Measurements from ENCODE around the gene THNSL1.

Gene THNSL1

GRCh38 chr10:25063644-25064043 is 47.2 kb downstream of the THNSL1 start:
- no peak for TF ChIP-seq CTCF (IDR thresholded peaks at IDR 0.05; ENCODE audit: low read depth, low read length)
- H3K27me3 ChIP-seq (ENCODE audit: low read depth, low read length), result no peaks in the 10 kb centered on the region
- H4K20me1 ChIP-seq (ENCODE audit: insufficient read depth, low read length), result no peaks in the 10 kb centered on the region
- no peak overlapping the region for H3K4me2 ChIP-seq (ENCODE audit: low read length)
- H3K36me3 ChIP-seq (replicated peaks; ENCODE audit: low read depth, low read length), result no peaks in the 10 kb centered on the region
- no peak overlapping the region for H3K27ac ChIP-seq (ENCODE audit: low read length)
- no peak overlapping the region for H3K9ac ChIP-seq (ENCODE audit: low read length)
- H2AFZ ChIP-seq (ENCODE audit: low read depth, low read length), result no peak overlapping the region
- no peak overlapping the region for H3K4me3 ChIP-seq (ENCODE audit: low read length)
- H3K79me2 ChIP-seq (ENCODE audit: low read length), result no peaks in the 10 kb centered on the region
- H3K9me3 ChIP-seq (ENCODE audit: insufficient read depth, low read length), result no peaks in the 10 kb centered on the region
- no peaks in the 10 kb centered on the region for H3K4me1 ChIP-seq (ENCODE audit: low read length)

- Histone ChIP-seq H3K36me3 (replicated peaks; ENCODE audit: low read depth, low read length) (no peaks in the 10 kb centered on the region), H3K27me3 (ENCODE audit: low read depth, low read length) (no peaks in the 10 kb centered on the region), H4K20me1 (ENCODE audit: insufficient read depth, low read length) (no peaks in the 10 kb centered on the region), H3K4me1 (ENCODE audit: low read length) (no peaks in the 10 kb centered on the region), H3K79me2 (ENCODE audit: low read length) (no peaks in the 10 kb centered on the region), H2AFZ (ENCODE audit: low read depth, low read length) (no peak overlapping the region), H3K27ac (ENCODE audit: low read length) (no peak overlapping the region), H3K9me3 (ENCODE audit: insufficient read depth, low read length) (no peaks in the 10 kb centered on the region), H3K9ac (ENCODE audit: low read length) (no peak overlapping the region), H3K4me2 (ENCODE audit: low read length) (no peak overlapping the region), H3K4me3 (ENCODE audit: low read length) (no peak overlapping the region)
- TF ChIP-seq EZH2phosphoT487 (IDR thresholded peaks at IDR 0.05; ENCODE audit: low read depth) (no peak), CTCF (IDR thresholded peaks at IDR 0.05; ENCODE audit: low read depth, low read length) (no peak)
These were observed 48.0 kb downstream of the THNSL1 start for GRCh38 chr10:25064401-25064800.

- no peak for TF ChIP-seq EZH2phosphoT487 (IDR thresholded peaks at IDR 0.05; ENCODE audit: low read depth)
- TF ChIP-seq CTCF (IDR thresholded peaks at IDR 0.05; ENCODE audit: low read depth, low read length), result no peak
- Histone ChIP-seq H3K79me2 (ENCODE audit: low read length) (no peaks in the 10 kb centered on the region), H3K27ac (ENCODE audit: low read length) (no peak overlapping the region), H3K4me3 (ENCODE audit: low read length) (no peak overlapping the region), H3K4me1 (ENCODE audit: low read length) (no peaks in the 10 kb centered on the region), H3K9me3 (ENCODE audit: insufficient read depth, low read length) (no peaks in the 10 kb centered on the region), H4K20me1 (ENCODE audit: insufficient read depth, low read length) (no peaks in the 10 kb centered on the region), H3K9ac (ENCODE audit: low read length) (no peak overlapping the region), H3K36me3 (replicated peaks; ENCODE audit: low read depth, low read length) (no peaks in the 10 kb centered on the region), H3K27me3 (ENCODE audit: low read depth, low read length) (no peaks in the 10 kb centered on the region), H2AFZ (ENCODE audit: low read depth, low read length) (no peak overlapping the region), H3K4me2 (ENCODE audit: low read length) (no peak overlapping the region)
These were observed 49.5 kb downstream of the THNSL1 start for GRCh38 chr10:25065761-25066476.

GRCh38 chr10:25068152-25069058 is 52.0 kb downstream of the THNSL1 start:
- H3K79me2 ChIP-seq (ENCODE audit: low read length), result no peaks in the 10 kb centered on the region
- H3K4me1 ChIP-seq (ENCODE audit: low read length), result no peaks in the 10 kb centered on the region
- H3K9me3 ChIP-seq (ENCODE audit: insufficient read depth, low read length), result no peaks in the 10 kb centered on the region
- H3K9ac ChIP-seq (ENCODE audit: low read length), result no peak overlapping the region
- H3K36me3 ChIP-seq (replicated peaks; ENCODE audit: low read depth, low read length), result no peaks in the 10 kb centered on the region
- TF ChIP-seq CTCF (IDR thresholded peaks at IDR 0.05; ENCODE audit: low read depth, low read length) (no peak), EZH2phosphoT487 (IDR thresholded peaks at IDR 0.05; ENCODE audit: low read depth) (no peak)
- no peak overlapping the region for H3K4me2 ChIP-seq (ENCODE audit: low read length)
- no peak overlapping the region for H2AFZ ChIP-seq (ENCODE audit: low read depth, low read length)
- H3K27me3 ChIP-seq (ENCODE audit: low read depth, low read length), result no peaks in the 10 kb centered on the region
- H3K4me3 ChIP-seq (ENCODE audit: low read length), result no peak overlapping the region
- no peaks in the 10 kb centered on the region for H4K20me1 ChIP-seq (ENCODE audit: insufficient read depth, low read length)
- no peak overlapping the region for H3K27ac ChIP-seq (ENCODE audit: low read length)

Data from OCI-LY3 (cell line).